ENCODE measurements around the gene TUBGCP3. TPM values are rescaled to one million over a fixed set of nuclear protein-coding genes. Genes with fewer than 3 reads are reported as not detected.

Gene TUBGCP3
- polyA plus RNA-seq, 1 experiment: 15.7 TPM

DNA sequence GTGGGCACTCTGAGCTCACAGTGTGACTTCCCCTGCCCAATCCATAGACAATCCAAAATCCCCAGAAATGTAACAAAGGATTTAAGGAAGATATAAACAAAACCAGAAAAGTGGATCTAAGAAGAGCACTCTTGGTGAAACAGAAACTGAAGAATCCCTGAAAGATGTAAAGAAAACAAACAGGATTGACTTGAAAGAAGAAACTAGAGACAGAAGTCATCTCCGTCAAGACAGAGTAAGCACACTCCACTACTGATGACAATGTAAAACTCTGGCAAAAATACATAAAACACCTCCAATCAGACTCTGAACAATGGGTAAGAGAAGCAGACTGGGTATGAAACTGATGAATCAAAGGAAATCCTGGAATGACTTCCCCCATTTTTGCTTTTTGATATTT, 13.5 kb downstream of the TUBGCP3 start:
- no peaks in the 10 kb centered on the region for H3K36me3 ChIP-seq (ENCODE audit: control insufficient read depth, insufficient read depth, low read length)
- no peaks in the 10 kb centered on the region for H3K27me3 ChIP-seq (ENCODE audit: control insufficient read depth, insufficient read depth, low read length)
- CTCF ChIA-PET: interaction anchor here (0.9 to 1.0 kb wide), 2 partner anchors 32 to 120 kb away, joined by 3 read pairs; no protein-coding TSS in a partner anchor
- no peak for DNase-seq (ENCODE audit: low read depth)
- TF ChIP-seq, protein P1, sequence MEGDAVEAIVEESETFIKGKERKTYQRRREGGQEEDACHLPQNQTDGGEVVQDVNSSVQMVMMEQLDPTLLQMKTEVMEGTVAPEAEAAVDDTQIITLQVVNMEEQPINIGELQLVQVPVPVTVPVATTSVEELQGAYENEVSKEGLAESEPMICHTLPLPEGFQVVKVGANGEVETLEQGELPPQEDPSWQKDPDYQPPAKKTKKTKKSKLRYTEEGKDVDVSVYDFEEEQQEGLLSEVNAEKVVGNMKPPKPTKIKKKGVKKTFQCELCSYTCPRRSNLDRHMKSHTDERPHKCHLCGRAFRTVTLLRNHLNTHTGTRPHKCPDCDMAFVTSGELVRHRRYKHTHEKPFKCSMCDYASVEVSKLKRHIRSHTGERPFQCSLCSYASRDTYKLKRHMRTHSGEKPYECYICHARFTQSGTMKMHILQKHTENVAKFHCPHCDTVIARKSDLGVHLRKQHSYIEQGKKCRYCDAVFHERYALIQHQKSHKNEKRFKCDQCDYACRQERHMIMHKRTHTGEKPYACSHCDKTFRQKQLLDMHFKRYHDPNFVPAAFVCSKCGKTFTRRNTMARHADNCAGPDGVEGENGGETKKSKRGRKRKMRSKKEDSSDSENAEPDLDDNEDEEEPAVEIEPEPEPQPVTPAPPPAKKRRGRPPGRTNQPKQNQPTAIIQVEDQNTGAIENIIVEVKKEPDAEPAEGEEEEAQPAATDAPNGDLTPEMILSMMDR (IDR thresholded peaks at IDR 0.05; ENCODE audit: insufficient read depth, low read depth, low read length): no peak
- no peak overlapping the region for H3K4me3 ChIP-seq (ENCODE audit: low read depth, low read length)
- POLR2A ChIA-PET: interaction anchor here (0.5 kb wide), 1 partner anchor 8 kb away, joined by 3 read pairs; no protein-coding TSS in a partner anchor

DNA sequence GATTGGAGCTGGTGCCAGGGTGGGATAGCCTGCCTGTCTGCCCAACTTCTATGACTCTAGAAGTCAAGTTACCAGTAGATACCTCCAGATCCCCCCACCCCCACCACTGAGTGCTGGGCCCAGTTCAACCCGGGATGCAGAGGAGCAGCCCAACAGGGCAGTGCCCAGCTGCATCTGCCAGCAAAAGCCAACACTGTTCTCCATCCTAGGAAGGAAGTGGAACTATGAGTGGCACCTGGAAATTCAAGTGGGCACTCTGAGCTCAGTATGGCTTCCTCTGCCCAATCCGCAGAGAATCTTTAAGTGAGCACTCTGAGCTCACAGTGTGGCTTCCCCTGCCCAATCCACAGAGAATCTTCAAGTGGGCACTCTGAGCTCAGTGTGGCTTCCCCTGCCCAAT, 14.2 kb downstream of the TUBGCP3 start:
- CTCF ChIA-PET: interaction anchor here (0.7 to 0.9 kb wide), 2 partner anchors 51 to 121 kb away, joined by 3 to 6 read pairs; no protein-coding TSS in a partner anchor
- DNase-seq (ENCODE audit: low read depth): no peak
- Histone ChIP-seq H3K36me3 (ENCODE audit: control insufficient read depth, insufficient read depth, low read length) (no peaks in the 10 kb centered on the region), H3K27me3 (ENCODE audit: control insufficient read depth, insufficient read depth, low read length) (no peaks in the 10 kb centered on the region), H3K4me3 (ENCODE audit: low read depth, low read length) (no peak overlapping the region)
- TF ChIP-seq, protein P1 (IDR thresholded peaks at IDR 0.05; ENCODE audit: insufficient read depth, low read depth, low read length): no peak
- POLR2A ChIA-PET: interaction anchor here (0.5 kb wide), 1 partner anchor 8 kb away, joined by 3 read pairs; no protein-coding TSS in a partner anchor

DNA sequence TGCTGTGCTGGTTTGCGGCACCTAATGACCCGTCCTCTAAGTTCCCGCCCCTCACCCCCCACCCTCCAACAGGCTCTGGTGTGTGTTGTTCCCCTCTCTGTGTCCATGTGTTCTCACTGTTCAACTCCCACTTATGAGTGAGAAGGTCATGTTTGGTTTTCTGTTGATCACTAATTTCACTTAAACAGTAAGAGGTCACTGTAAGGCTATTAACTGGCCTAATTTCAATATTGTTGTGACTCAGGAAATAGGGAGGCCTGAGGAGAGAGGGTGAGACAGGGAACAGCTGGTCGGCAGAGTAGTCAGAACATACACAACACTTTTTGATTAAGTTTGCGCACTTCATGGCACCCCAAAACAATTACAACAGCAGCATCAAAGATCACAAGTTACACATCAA, 15.6 kb downstream of the TUBGCP3 start:
- Histone ChIP-seq H3K36me3 (ENCODE audit: control insufficient read depth, insufficient read depth, low read length) (no peaks in the 10 kb centered on the region), H3K4me3 (ENCODE audit: low read depth, low read length) (no peak overlapping the region), H3K27me3 (ENCODE audit: control insufficient read depth, insufficient read depth, low read length) (no peaks in the 10 kb centered on the region)
- TF ChIP-seq, protein P1 (IDR thresholded peaks at IDR 0.05; ENCODE audit: insufficient read depth, low read depth, low read length): no peak
- no peak for DNase-seq (ENCODE audit: low read depth)
- ChIA-PET CTCF (interaction anchor here (0.6 to 1.2 kb wide), 2 partner anchors 8 to 52 kb away, joined by 3 to 4 read pairs; no protein-coding TSS in a partner anchor), POLR2A (no interaction called here)

DNA sequence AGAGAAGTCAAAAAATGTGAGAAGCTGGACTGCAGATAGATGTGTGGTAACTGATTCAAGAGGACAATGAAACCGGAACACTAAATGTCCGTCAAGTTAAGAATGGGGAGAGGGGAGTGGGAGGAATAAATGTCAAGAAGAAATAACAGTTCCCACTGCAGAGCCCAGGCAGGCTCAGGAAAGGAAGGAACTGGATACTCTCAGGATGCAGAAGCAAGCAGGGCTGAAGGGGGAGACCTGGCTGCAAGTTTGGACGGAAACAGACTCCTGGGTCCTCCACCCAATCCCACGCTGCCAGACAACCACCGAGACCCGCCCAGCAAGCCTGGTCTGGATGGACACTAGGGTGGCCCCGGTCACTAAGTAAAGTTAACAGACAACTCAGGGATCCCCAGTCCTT, 18.1 kb downstream of the TUBGCP3 start:
- Histone ChIP-seq H3K27me3 (ENCODE audit: control insufficient read depth, insufficient read depth, low read length) (no peaks in the 10 kb centered on the region), H3K4me3 (ENCODE audit: low read depth, low read length) (no peak overlapping the region), H3K36me3 (ENCODE audit: control insufficient read depth, insufficient read depth, low read length) (no peaks in the 10 kb centered on the region)
- DNase-seq (ENCODE audit: low read depth): no peak
- CTCF ChIA-PET: no interaction called here
- TF ChIP-seq, protein P1 (IDR thresholded peaks at IDR 0.05; ENCODE audit: insufficient read depth, low read depth, low read length): no peak
- POLR2A ChIA-PET: no interaction called here

DNA sequence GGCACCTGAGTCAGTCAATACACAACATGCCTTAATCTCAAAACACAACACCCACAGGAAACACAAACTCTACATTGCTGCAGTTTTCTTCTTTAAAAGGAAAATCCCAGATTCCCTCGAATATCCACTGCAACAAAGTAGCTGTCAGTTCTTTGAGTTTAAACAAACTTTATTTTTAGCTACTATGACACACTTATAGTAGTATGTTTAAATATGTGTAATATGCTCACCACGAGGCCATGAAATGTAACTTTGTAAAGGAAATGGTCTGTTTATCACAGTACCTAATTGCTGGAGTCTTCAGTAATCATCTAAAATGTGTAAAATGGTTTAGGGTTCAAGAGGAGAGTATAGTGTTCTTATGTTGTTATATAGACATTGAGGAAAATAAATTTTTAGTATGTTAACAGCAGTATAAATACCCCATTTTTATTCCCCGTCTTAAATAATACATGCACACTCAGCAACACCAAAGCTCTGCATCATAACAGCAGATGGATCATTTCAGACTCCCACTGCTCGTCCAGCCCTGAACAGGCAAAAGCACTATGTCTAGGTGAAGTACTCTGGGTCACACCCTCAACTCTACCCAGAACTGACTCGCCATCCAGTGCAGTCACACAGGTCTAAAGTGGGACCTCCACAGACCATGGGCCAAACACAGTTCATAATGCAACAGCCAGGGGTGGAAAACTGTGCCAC, 20.6 kb downstream of the TUBGCP3 start:
- H3K27me3 ChIP-seq (ENCODE audit: control insufficient read depth, insufficient read depth, low read length): no peaks in the 10 kb centered on the region
- CTCF ChIA-PET: interaction anchor here (1.3 kb wide), 1 partner anchor 40 kb away, joined by 4 read pairs; no protein-coding TSS in a partner anchor
- TF ChIP-seq, protein P1 (IDR thresholded peaks at IDR 0.05; ENCODE audit: insufficient read depth, low read depth, low read length): no peak
- no peaks in the 10 kb centered on the region for H3K36me3 ChIP-seq (ENCODE audit: control insufficient read depth, insufficient read depth, low read length)
- POLR2A ChIA-PET: no interaction called here
- H3K4me3 ChIP-seq (ENCODE audit: low read depth, low read length): no peak overlapping the region
- DNase-seq (ENCODE audit: low read depth): no peak

Measured in BJ (cell line).